ENCODE results near the gene TBCD.
A peak's percentile ranks its signal among the peaks of the same experiment; 100 is the strongest.

Gene TBCD

GRCh38 chr17:82751571-82752370, at the start of gene TBCD:
Gene TBCD (plus strand): TSS chr17:82752065. CDS start chr17:82752194, 129 bp downstream.
- Mint-ChIP-seq H3K4me3 (peak within 1 kb of the TSS; percentile 87), H3K27ac (peak within 1 kb of the TSS; percentile 49), H3K27me3 (no peaks in the 10 kb centered on the region), H3K36me3 (ENCODE audit: low read depth) (peaks cover 4% of the 10 kb centered on the region), H3K9me3 (no peaks in the 10 kb centered on the region), H3K4me1 (ENCODE audit: low read depth) (peaks cover 30% of the 10 kb centered on the region)

DNA sequence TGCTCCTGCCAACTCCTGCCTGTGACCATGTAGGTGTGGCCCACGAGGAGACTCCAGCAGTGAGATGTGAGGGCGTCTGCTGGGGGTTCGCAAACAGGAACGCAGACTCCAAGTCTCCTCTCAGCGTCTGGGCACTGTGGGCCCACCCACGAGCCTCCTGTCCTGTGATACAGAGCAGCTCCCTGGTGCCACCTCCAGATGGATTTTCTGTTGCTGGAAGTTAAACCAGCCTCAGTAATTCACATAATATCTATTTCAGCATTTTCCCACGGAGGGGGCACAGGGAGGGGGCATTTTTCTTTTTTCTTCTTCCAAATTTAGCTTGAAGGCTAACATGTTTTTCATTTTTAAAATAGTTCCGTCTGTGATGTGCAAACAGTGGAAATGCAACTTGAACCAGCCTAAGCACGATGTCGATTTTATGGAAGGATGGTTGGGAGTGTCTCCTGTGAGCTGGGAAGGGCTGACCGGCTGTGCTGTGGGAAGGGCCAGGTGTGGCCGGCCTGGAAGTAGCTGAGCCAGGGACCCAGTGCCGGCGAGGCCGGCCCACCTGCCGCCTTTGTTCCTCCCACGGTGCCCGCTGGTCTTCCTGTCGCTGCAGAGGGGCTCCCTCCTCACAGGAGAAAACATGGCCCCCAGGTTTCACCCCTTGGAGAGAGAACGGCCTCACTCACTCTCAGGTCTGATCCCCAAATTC, 49.5 kb upstream of the TBCD start:
- Mint-ChIP-seq H3K4me1 (ENCODE audit: low read depth) (peaks cover 6% of the 10 kb centered on the region), H3K9me3 (no peaks in the 10 kb centered on the region), H3K4me3 (no peak overlapping the region), H3K36me3 (ENCODE audit: low read depth) (no peaks in the 10 kb centered on the region), H3K27ac (no peak overlapping the region), H3K27me3 (no peaks in the 10 kb centered on the region)

DNA sequence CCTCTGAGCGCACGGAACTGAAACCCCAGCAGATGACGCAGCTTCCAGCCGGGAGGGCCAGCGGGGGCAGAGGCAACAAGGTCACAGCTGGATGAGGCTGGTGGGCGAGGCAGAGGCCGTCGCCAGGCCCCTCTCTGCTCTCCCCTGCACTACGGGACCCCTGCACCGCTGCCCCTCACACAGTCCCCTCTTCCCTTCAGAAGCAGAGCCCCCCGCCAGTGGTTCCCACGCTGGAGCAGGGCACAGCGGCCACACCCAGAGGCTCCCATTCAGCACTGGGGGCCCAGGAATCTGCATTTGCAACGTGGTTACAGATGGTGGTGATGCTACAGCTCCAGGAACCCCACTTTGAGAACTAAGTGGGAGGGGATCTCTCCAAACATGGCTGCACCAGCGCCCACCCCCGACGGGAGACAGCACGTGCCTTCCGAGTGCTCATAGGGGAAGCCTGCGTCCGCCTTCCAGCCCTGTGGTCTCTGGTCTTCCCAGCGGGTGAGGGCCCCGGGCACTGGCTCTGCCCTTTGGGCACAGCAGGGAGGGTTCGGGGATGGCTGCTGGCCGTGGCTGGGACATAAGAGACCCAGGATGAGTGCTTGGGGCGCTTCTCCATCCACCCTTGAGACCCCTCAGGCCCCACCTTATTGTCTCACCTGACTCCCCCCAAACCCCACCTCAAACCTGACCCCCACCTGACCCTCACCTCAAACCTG, 48.7 kb upstream of the TBCD start:
- Mint-ChIP-seq H3K27ac (no peak overlapping the region), H3K27me3 (no peaks in the 10 kb centered on the region), H3K4me3 (no peak overlapping the region), H3K9me3 (no peaks in the 10 kb centered on the region), H3K4me1 (ENCODE audit: low read depth) (peaks cover 13% of the 10 kb centered on the region), H3K36me3 (ENCODE audit: low read depth) (no peaks in the 10 kb centered on the region)

DNA sequence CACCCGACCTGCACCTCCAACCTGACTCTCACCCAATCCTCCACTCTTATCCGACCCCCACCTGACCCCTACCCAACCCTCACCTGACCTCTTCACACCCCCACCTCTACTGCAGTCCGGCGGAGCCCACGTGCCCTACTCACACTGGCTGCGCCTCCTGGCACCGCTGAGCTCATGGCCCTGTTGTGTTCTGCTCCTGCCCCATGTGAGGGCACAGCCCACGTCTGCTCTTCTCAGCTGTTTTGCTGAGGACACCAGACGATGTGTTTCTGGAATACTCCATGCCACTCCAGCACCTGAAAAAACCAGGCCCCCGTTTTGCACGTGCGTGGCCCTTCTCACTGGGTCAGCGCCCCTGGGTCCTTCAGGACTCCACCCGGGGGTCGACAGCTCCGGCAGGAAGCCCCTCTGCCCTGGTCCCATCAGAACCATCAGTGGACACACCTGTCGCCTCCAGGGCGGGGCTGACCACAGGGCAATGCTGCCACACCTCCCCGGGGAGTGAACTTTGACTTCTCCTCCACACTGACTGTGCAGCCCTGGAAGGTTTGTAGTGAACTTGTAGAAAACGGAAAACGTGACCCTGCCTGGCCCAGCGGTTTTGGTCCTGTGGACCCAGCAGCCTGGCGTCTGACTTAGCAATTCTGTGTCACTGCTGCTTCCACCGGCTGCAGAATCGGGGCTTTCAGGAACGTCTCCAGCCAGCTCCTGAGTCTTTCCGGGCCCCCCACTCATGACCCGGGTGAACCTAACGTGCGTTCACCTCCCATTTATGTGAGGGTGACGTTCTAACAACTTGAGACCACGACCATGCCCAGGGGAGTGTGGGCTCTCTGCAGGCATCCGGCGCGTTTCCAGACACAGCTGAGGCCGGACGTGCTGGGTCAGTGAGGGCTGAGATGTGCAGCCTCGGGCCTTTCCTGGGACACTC, 47.7 kb upstream of the TBCD start:
- Mint-ChIP-seq H3K4me3 (no peak overlapping the region), H3K27me3 (no peaks in the 10 kb centered on the region), H3K4me1 (ENCODE audit: low read depth) (peaks cover 12% of the 10 kb centered on the region), H3K36me3 (ENCODE audit: low read depth) (no peaks in the 10 kb centered on the region), H3K9me3 (no peaks in the 10 kb centered on the region), H3K27ac (no peak overlapping the region)

DNA sequence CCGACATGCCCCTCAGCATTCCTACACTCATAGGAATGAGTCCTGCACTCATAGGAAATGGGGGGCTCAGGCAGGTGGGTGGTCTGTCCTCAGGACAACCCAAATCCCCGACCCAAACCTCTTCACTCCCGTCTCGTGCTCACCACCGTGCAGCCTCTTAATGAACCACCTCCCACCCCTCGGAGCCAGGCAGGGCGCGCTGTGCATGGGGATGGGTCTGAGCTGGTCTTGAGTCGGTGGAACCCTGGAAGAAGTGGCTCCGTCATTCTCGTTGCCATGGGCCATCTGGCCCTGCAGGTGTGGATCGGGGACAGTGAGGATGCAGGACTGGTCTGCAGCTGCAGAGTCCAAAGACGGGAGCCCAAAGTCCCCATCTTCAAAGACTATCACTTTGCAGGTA, 47.0 kb upstream of the TBCD start:
- Mint-ChIP-seq H3K36me3 (ENCODE audit: low read depth) (no peaks in the 10 kb centered on the region), H3K9me3 (no peaks in the 10 kb centered on the region), H3K27me3 (no peaks in the 10 kb centered on the region), H3K4me1 (ENCODE audit: low read depth) (peaks cover 8% of the 10 kb centered on the region), H3K27ac (no peak overlapping the region), H3K4me3 (no peak overlapping the region)

DNA sequence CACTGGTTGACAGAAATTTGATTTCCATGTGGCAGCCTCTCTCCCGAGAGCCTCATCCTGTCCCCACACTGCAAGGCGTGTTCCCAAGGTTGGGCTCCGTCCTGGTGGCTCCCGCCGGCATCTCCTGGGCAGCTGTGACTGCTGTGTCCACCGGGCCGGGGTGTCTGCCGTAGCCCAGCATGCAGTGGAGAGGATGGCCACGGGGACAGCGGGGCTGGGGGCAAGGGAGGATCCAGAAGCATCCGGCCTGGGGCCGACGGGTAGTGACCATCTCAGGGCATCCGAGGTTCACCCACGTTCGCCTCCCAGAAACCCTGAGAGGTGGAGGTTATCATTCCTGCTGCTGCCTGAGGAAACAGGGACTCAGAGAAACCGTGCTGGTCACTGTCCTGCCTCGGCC, 46.1 kb upstream of the TBCD start:
- Mint-ChIP-seq H3K27me3 (no peaks in the 10 kb centered on the region), H3K4me3 (no peak overlapping the region), H3K27ac (no peak overlapping the region), H3K4me1 (ENCODE audit: low read depth) (peaks cover 8% of the 10 kb centered on the region), H3K36me3 (ENCODE audit: low read depth) (no peaks in the 10 kb centered on the region), H3K9me3 (no peaks in the 10 kb centered on the region)

DNA sequence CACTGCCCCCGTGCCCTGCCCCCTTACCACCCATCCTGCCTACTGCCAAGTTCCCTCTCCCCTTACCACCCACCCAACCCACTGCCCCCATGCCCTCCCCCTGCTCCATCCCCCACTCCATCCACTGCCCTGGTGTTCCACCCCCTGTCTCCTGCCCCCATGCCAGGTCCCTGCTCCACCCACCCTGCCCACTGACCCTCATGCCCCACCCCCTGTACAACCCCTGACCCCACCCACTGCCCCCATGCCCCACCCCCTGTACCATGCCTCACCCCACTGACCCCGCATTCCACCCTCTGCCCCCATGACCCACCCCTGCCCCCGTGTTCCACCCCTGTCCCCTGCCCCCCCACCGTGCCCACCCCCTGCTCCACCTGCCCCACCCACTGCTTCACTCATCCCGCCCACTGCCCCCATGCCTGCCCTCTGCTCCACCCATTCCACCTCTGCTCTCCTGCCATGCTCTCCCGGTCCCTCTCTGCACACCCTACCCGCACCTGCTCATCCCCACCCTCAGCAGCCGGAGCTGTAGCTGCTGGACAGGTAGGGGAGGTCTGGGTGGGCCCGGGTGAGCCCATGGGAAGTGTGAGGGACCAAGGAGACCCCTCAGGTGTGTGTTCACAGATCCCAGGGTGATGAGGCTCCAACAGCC, 42.7 kb upstream of the TBCD start:
- H3K27me3 Mint-ChIP-seq: no peaks in the 10 kb centered on the region
- no peaks in the 10 kb centered on the region for H3K9me3 Mint-ChIP-seq
- H3K4me3 Mint-ChIP-seq: no peak overlapping the region
- H3K4me1 Mint-ChIP-seq (ENCODE audit: low read depth): peaks cover 8% of the 10 kb centered on the region
- H3K36me3 Mint-ChIP-seq (ENCODE audit: low read depth): no peaks in the 10 kb centered on the region
- H3K27ac Mint-ChIP-seq: no peak overlapping the region

DNA sequence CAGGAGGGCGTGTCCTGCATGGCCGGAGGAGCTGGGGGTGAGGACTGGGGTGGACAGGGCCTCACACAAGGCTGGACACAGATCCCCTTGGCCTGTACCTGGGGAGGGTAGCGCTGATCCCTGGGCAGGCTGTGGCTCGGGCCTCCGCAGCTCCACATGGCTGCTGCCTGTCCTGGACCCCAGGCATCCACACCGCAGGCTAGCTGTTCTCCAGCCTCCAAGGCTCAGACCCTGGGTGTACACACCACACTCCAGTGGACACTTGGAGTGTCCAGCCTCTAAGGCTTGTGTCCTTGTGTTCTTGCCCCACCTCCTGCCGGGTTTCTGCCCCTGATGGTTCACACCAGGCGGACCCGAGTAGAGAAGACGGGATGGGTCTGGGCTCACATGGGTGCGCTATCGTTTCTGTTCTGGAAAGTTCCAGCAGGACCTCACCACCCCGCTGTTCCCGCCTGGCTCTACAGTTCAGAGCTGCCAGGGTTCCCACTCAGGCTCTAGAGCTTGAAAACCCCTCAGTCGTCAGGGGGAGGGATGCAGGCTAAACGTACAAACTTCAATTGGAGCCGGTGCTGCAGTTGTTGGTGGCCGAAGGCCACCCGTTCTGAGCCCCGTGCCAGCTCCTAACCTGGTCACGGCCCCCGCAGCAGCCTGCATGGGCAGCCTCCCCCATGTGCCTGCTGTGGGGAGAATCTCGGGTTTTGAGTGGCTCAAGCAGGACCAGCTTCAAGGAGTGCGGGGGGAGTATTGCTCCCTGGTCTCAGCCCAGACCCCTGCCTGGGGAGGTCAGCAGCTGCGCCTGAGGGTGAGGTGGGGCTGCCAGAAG, 42.0 kb upstream of the TBCD start:
- Mint-ChIP-seq H3K9me3 (no peaks in the 10 kb centered on the region), H3K4me3 (no peak overlapping the region), H3K36me3 (ENCODE audit: low read depth) (no peaks in the 10 kb centered on the region)

DNA sequence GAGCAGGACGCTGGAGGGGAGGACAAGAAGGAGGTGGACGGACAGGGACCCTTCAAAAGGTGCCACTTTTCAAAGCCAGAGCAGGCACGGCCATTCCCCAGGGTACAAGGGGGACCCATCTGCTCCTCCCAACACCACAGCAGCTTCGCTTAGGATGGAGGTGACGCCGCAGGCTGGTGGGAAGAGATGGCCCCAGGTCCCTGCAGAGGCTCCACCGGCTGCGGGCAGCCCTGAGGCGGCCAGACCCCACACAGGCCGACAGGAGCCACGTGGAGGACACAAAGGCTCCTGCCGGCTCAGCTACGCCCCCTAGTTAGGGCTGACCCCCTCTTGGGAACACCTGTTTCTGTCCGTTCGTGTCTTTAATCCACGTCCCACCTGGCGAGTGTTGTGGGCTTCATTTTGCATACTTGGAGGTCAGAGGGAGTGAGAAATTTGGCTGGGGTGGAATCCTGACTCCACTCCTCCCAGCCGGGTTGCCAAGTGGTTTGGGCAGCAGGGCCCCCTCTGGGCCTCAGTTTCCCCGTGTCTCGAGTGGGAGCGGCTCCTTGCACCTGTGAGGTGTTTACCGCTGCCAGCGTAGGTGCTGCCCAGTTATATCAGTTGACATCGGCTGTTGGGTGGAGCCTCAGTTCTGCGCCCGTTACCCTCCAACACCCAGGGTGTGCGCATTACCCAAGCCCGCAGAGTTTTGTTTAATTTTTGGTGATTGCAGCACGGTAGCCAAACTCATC, 41.2 kb upstream of the TBCD start:
- Mint-ChIP-seq H3K27me3 (no peaks in the 10 kb centered on the region), H3K4me1 (ENCODE audit: low read depth) (peaks cover 9% of the 10 kb centered on the region), H3K4me3 (no peak overlapping the region), H3K36me3 (ENCODE audit: low read depth) (no peaks in the 10 kb centered on the region), H3K27ac (no peak overlapping the region), H3K9me3 (no peaks in the 10 kb centered on the region)

More for the DNA sequence above, 42.0 kb upstream of the TBCD start:
- H3K4me1 Mint-ChIP-seq (ENCODE audit: low read depth): peaks cover 8% of the 10 kb centered on the region
- H3K27ac Mint-ChIP-seq: no peak overlapping the region
- H3K27me3 Mint-ChIP-seq: no peaks in the 10 kb centered on the region

DNA sequence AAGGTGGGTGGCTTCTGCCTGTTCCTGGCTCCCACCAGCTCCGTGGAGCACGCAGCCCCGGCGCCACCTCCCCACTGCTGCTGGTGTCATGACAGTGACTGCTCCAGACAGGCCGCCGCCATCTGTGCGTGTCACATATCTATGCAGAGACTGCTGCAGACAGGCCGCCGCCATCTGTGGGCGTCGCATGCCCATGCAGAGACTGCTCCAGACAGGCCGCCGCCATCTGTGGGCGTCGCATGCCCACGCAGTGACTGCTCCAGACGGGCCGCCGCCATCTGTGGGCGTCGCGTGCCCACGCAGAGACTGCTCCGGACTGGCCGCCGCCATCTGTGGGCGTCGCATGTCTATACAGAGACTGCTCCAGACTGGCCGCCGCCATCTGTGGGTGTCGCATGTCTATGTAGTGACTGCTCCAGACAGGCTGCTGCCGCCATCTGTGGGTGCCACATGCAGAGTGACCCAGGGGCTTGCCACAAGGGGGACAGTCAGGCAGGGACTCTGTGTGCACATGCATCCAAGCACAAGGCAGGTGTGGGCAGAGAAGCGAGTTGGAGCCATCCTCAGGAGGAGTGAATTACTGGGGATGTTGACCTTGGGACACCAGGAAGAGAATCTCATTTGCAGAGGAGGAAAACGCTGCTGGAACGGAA, 38.7 kb upstream of the TBCD start:
- no peaks in the 10 kb centered on the region for H3K9me3 Mint-ChIP-seq
- H3K4me3 Mint-ChIP-seq: no peak overlapping the region
- H3K36me3 Mint-ChIP-seq (ENCODE audit: low read depth): peaks cover 6% of the 10 kb centered on the region
- H3K27me3 Mint-ChIP-seq: no peaks in the 10 kb centered on the region
- H3K4me1 Mint-ChIP-seq (ENCODE audit: low read depth): peaks cover 19% of the 10 kb centered on the region
- no peak overlapping the region for H3K27ac Mint-ChIP-seq

DNA sequence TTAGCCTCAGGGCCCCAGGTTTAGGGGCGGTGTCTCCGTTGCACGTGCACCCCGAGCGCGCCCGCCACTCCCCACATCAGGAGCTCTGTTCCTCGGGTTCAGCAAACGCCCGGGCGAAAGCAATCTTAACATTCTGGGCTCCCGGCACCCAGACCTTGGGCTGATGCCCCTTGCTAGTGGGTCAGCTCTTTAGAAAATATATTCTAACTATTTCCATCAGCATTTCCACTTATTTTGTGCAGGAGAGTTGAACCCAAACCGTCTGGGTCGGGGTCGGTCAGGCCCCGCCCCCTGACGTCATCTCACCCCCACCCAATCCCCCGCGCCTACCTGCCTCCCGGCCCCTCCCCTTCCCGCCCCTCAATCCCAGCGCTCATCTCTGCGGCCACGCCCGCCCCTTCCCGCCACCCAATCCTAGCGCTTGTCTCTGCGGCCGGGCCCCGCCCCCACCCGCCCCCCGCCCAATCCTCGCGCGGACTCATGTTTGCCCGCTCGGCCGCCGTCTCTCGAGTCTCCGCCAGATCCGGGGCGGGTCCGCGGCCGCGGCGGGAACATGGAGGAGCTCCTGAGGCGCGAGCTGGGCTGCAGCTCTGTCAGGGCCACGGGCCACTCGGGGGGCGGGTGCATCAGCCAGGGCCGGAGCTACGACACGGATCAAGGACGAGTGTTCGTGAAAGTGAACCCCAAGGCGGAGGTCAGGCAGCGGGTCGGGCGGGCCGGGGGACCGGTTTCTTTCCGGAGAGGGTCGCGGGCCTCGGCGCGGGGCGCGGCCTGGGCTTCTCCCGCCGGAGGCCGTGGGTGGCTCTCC, 35.5 kb upstream of the TBCD start, which contains the start of gene FN3KRP:
FN3KRP (plus strand) TSS at position 504 of the 808 bp plus-strand sequence; CDS start at position 554, 50 bp downstream.
- Mint-ChIP-seq H3K9me3 (no peaks in the 10 kb centered on the region), H3K27ac (peak within 1 kb of the TSS; percentile 95), H3K4me1 (ENCODE audit: low read depth) (peaks cover 23% of the 10 kb centered on the region), H3K36me3 (ENCODE audit: low read depth) (peaks cover 18% of the 10 kb centered on the region), H3K27me3 (no peaks in the 10 kb centered on the region), H3K4me3 (peak within 1 kb of the TSS; percentile 95)
